OCI-LY3 (cell line): ENCODE results near the gene NT5C2.
A peak's percentile ranks its signal among the peaks of the same experiment; 100 is the strongest.

ENCODE experiments used
- H2AFZ ChIP-seq: fragments of 200-600, 300-600 bp; shearing (Covaris generic); 2 replicates; pipeline ENCODE4 v1.6.0; 2014; ENCODE audit warnings: antibody characterized with exemption, low read depth, low read length
- H3K27ac ChIP-seq: fragments of 200-600, 300-600 bp; sonication (generic); 2 replicates; pipeline ENCODE4 v1.5.1; 2014; ENCODE audit warnings: mild to moderate bottlenecking, low read length, moderate library complexity, mixed read lengths
- H3K27me3 ChIP-seq: fragments of 200-600, 300-600 bp; sonication (generic); 2 replicates; pipeline ENCODE4 v1.6.1; 2014; ENCODE audit warnings: low read depth, low read length, mixed read lengths
- H3K36me3 ChIP-seq: fragments of 200-600, 300-600 bp; sonication (generic); replicated peaks from 2 replicates; pipeline ENCODE3; 2014; ENCODE audit warnings: low read depth, low read length, mixed read lengths
- H3K4me1 ChIP-seq: fragments of 300-600, 200-600 bp; sonication (generic); 2 replicates; pipeline ENCODE4 v1.6.1; 2014; ENCODE audit warnings: low read length, mixed read lengths
- H3K4me2 ChIP-seq: fragments of 200-600, 300-600 bp; sonication (generic); 2 replicates; pipeline ENCODE4 v1.6.1; 2014; ENCODE audit warnings: low read length, mixed read lengths
- H3K4me3 ChIP-seq: fragments of 300-600, 200-600 bp; sonication (generic); 2 replicates; pipeline ENCODE4 v1.5.1; 2014; ENCODE audit warnings: antibody characterized with exemption, mild to moderate bottlenecking, low read length, moderate library complexity
- H3K79me2 ChIP-seq: fragments of 300-600, 200-600 bp; shearing (Covaris generic); 2 replicates; pipeline ENCODE4 v1.6.1; 2014; ENCODE audit warnings: mild to moderate bottlenecking, low read length, mixed read lengths
- H3K9ac ChIP-seq: fragments of 300-600, 200-600 bp; shearing (Covaris generic); 2 replicates; pipeline ENCODE4 v1.6.0; 2014; ENCODE audit warnings: mild to moderate bottlenecking, low read length, moderate library complexity
- H3K9me3 ChIP-seq: fragments of 200-600, 300-600 bp; shearing (Covaris generic); 2 replicates; pipeline ENCODE4 v1.6.1; 2014; ENCODE audit warnings: low read length, mixed read lengths; ENCODE audit not compliant: insufficient read depth
- H4K20me1 ChIP-seq: fragments of 200-600, 300-600 bp; sonication (generic); 2 replicates; pipeline ENCODE4 v1.6.1; 2016; ENCODE audit warnings: low read length, mixed read lengths; ENCODE audit not compliant: insufficient read depth
- EZH2phosphoT487 ChIP-seq: fragments of 200-600 bp; shearing (Covaris generic); IDR thresholded peaks from 2 replicates; pipeline ENCODE4 v1.6.1; 2018; ENCODE audit warnings: antibody characterized with exemption, mixed run types, low read depth
- TF ChIP-seq, protein P1 (sequence below): fragments of 200-600, 300-600 bp; sonication (generic); IDR thresholded peaks from 2 replicates; pipeline ENCODE4 v1.5.1; 2014; ENCODE audit warnings: antibody characterized with exemption, low read length, low read depth

Gene NT5C2

DNA sequence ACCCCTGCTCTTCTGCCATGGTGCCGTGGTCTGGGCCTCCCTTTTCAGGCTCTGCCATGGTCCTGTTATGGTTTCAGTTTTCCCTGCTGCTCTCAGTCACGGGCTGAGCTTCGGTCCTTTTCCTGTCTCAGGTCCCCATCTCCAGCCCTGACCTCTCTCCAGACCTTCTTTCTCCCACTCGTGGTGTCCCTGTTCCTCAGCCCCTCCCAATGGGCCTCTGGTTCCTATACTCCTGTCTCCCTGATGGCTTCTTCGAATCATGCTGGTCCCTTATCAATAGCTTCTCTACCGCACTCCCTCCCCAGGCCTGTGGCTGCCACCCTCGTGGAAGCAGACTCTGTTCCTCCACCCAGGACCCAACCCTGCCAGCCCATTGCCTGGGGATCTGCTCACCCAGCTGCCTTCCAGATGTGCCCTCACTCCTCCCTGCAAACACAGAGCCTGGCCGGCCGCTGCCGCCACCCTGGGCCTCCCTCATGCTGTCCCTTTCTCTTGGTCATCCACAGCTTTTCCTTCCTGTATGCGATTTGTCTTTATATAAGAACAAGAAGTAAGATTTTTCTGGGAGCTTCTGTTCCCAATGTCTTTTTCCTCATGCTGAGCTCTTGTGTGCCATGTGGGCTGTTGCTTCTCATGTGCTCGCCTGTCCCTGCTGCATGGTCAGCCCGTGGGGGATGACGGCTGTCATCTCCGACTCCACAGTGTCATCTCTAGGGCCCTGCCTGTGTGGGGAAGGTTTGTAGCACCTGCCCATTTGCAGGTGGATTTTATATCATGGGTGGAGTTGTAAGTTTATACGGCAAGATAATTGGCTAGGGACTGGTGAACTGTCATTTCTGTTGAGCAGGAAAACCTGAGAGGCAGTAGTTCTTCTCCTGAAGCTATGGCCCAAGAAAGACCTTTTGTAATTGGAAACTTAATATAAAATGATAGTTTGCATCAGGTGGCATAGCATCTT, 126.7 kb downstream of the NT5C2 start:
- Histone ChIP-seq H3K79me2 (no peaks in the 10 kb centered on the region), H3K4me1 (peaks cover 26% of the 10 kb centered on the region), H4K20me1 (no peaks in the 10 kb centered on the region), H3K9me3 (no peaks in the 10 kb centered on the region), H3K4me2 (no peak overlapping the region), H2AFZ (no peak overlapping the region), H3K36me3 (no peaks in the 10 kb centered on the region), H3K27me3 (no peaks in the 10 kb centered on the region), H3K9ac (no peak overlapping the region), H3K27ac (no peak overlapping the region), H3K4me3 (no peak overlapping the region)
- TF ChIP-seq, protein P1, sequence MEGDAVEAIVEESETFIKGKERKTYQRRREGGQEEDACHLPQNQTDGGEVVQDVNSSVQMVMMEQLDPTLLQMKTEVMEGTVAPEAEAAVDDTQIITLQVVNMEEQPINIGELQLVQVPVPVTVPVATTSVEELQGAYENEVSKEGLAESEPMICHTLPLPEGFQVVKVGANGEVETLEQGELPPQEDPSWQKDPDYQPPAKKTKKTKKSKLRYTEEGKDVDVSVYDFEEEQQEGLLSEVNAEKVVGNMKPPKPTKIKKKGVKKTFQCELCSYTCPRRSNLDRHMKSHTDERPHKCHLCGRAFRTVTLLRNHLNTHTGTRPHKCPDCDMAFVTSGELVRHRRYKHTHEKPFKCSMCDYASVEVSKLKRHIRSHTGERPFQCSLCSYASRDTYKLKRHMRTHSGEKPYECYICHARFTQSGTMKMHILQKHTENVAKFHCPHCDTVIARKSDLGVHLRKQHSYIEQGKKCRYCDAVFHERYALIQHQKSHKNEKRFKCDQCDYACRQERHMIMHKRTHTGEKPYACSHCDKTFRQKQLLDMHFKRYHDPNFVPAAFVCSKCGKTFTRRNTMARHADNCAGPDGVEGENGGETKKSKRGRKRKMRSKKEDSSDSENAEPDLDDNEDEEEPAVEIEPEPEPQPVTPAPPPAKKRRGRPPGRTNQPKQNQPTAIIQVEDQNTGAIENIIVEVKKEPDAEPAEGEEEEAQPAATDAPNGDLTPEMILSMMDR, result no peak
- TF ChIP-seq EZH2phosphoT487, result no peak

DNA sequence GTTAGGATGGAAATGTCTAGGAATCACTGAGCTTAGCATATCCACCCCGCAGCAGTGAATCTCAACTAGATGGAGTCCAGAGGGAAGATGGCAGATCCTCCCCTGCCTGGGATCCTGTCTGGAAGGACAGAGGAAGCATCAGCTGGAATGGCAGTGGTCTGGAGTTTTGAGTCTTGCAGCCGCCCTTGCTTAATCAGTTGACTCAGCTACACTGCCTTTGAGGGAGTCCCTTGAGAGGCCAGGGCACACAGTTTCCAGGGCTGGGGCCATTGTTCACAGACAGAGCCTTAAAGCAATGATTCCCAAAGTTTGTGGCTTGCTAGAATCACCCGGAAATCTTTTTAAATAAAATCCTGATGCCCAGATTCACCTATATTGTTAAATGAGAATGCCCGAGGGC, 128.1 kb downstream of the NT5C2 start:
- no peak overlapping the region for H2AFZ ChIP-seq
- no peaks in the 10 kb centered on the region for H3K79me2 ChIP-seq
- peaks cover 15% of the 10 kb centered on the region for H3K4me1 ChIP-seq
- no peak overlapping the region for H3K9ac ChIP-seq
- H3K4me3 ChIP-seq, result no peak overlapping the region
- H3K27me3 ChIP-seq, result no peaks in the 10 kb centered on the region
- no peaks in the 10 kb centered on the region for H4K20me1 ChIP-seq
- H3K36me3 ChIP-seq, result no peaks in the 10 kb centered on the region
- TF ChIP-seq, protein P1, result no peak
- TF ChIP-seq EZH2phosphoT487, result no peak
- H3K4me2 ChIP-seq, result no peak overlapping the region
- H3K27ac ChIP-seq, result no peak overlapping the region
- no peaks in the 10 kb centered on the region for H3K9me3 ChIP-seq

DNA sequence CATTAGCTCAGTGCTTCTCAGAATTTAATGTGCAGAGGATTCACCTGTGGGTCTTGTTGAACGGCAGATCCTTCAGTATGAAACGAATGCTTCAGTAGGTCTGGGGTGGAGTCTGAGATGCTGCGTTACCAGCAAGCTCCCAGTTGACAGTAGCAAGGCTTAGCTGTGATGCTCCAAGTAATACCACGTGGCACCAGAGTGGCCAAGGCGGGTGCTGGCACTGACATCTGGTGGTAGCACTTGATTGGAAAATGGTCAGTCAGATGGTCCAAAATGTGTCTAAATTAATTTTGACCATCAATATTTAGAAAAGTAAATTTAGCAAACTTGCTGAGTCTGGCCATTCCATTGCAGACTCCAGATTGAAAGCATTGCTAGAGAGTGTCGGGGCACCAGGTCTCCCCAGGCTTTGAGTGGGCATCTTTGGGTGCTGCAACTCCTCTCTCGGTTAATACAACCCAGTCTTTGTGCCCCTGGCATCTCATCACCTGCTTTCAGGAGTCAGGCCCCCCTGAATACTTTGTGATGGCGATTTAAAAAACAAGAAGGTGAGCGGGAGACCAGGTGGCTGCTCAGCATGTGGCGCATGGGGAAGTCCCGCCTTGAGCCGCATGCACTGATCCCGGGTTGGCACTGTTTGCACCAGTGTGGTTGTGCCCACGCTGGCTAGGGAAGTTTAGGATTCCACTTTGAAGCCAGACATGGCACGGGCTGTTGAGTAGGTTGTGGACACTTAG, 130.1 kb downstream of the NT5C2 start:
- H3K36me3 ChIP-seq, result no peaks in the 10 kb centered on the region
- peaks cover 8% of the 10 kb centered on the region; the same call in 1 of the 2 replicates for H3K4me1 ChIP-seq
- no peaks in the 10 kb centered on the region for H3K79me2 ChIP-seq
- H3K27ac ChIP-seq, result no peak overlapping the region
- TF ChIP-seq EZH2phosphoT487, result no peak
- TF ChIP-seq, protein P1, result peak; percentile 46
- no peaks in the 10 kb centered on the region for H3K27me3 ChIP-seq
- peak overlapping the region; percentile 44 for H3K4me3 ChIP-seq
- no peak overlapping the region for H3K9ac ChIP-seq
- H2AFZ ChIP-seq, result no peak overlapping the region
- no peaks in the 10 kb centered on the region for H4K20me1 ChIP-seq
- H3K4me2 ChIP-seq, result peak overlapping the region; percentile 70
- no peaks in the 10 kb centered on the region for H3K9me3 ChIP-seq

DNA sequence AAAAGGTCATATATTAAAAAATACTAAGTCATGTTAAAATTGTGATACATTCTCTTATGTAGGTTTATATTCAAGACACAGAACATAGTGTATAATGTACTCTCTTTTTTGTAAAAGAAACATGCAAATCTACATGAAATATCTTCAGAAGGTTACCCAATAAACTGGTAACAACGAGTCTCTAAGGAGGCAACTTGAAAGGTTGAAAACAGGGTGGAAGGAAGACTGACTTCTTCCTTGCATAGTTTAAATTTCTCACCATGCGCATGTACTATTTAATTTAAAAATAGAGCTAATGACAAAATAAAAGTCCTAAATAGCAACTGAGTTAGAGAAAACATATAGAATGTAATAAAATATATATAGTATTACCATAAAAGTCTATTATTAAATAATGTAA, 132.5 kb downstream of the NT5C2 start:
- H3K27ac ChIP-seq, result no peak overlapping the region
- no peak overlapping the region for H2AFZ ChIP-seq
- H3K9me3 ChIP-seq, result no peaks in the 10 kb centered on the region
- no peaks in the 10 kb centered on the region for H3K27me3 ChIP-seq
- H3K4me1 ChIP-seq, result peaks cover 8% of the 10 kb centered on the region; the same call in 1 of the 2 replicates
- H3K36me3 ChIP-seq, result no peaks in the 10 kb centered on the region
- H3K9ac ChIP-seq, result no peak overlapping the region
- H4K20me1 ChIP-seq, result no peaks in the 10 kb centered on the region
- no peaks in the 10 kb centered on the region for H3K79me2 ChIP-seq
- H3K4me2 ChIP-seq, result no peak overlapping the region
- no peak overlapping the region for H3K4me3 ChIP-seq
- TF ChIP-seq EZH2phosphoT487, result no peak
- TF ChIP-seq, protein P1, result no peak
